Subcutaneous adipose tissue (tissue), 4 donors: ENCODE data around the gene PDE8A. TPM values are rescaled to one million over a fixed set of nuclear protein-coding genes. Genes with fewer than 3 reads are reported as not detected.

Source experiments
- CTCF ChIP-seq: fragments of 450-650 bp; IDR thresholded peaks from one replicate; pipeline ENCODE4 v1.5.1; 2016; ENCODE audit warnings: low read depth, mild to moderate bottlenecking, control low read depth, antibody characterized with exemption, moderate library complexity
- total RNA-seq, 4 donors: library from RNA; depleted of rRNA; stranded (reverse); fragments of >200 nt; gene quantifications; one replicate each; pipeline ENCODE4 v1.1.0, GENCODE V29; 2016

Gene PDE8A
- total RNA-seq, 4 donors from 2014 or later: 55.3 to 129 (median 99.3) TPM

GRCh38 chr15:85021409-85021808 is 39.8 kb downstream of the PDE8A start:
- TF ChIP-seq CTCF: no peak

- no peak for TF ChIP-seq CTCF
Observed at GRCh38 chr15:85022860-85023403, 41.3 kb downstream of the PDE8A start.

DNA sequence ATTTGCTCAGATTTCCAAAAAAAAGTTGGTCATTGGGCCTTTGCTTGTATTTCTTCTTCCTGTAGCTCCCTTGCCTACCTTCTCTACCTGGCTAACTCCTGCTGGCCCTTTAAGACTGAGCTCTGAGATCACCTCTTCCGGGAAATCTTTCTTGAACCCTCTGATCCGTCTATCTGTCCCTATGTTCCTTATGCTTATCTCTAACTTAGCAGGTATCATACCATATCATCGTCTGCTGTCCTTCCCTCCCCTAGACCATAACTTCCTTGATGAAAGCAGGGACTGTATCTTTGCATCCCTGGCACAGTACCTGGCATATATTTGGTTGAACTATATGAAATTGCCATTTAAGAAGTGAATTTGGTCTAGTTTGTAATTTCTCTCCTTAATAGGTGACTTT is 42.3 kb downstream of the PDE8A start:
- no peak for TF ChIP-seq CTCF

- no peak for TF ChIP-seq CTCF
Observed at GRCh38 chr15:85024509-85025336, 43.1 kb downstream of the PDE8A start.

DNA sequence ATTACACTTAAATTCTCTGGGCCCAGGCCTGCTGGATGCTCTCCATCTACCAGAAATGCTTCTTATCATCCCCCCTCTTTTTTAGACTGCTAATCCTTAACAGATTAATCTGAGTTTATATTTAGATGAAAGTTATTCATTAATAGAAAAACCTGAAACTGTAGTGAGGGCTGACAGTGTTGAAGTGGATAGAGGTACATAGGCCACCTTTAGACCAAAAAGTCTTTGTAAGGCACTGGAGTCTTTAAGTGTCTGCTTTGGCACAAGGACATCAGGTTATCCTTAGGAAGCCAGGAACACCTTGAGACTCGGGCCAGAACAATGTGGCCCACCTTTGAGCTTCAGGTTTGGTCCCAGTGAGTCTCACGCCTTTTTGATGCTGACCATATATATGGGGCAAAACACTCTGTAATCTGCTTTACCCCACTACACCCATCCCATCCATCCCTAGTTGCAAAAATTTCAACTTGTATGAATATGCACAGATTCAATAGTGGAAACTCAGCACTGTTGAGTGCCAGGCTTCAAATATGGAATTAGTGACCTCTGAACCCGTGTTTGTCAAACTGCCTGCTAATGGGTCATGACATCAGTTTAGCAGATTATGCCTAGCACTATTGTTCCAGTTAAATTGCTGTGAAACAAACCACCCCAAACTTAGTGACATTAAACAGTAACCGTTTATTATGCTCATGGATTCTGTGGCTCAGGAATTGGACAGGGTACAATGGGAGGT is 44.0 kb downstream of the PDE8A start:
- no peak for TF ChIP-seq CTCF

- no peak for TF ChIP-seq CTCF
Observed at GRCh38 chr15:85026304-85027032, 44.8 kb downstream of the PDE8A start.

- no peak for TF ChIP-seq CTCF
Observed at GRCh38 chr15:85027033-85027380, 45.4 kb downstream of the PDE8A start.
